Osteocyte (in vitro differentiated cells): ENCODE results near the gene FOXC1. TPM values are rescaled to one million over a fixed set of nuclear protein-coding genes. Genes with fewer than 3 reads are reported as not detected.

Source experiments
- DNase-seq: peaks from one replicate; pipeline ENCODE4 v3.0.0; 2021; ENCODE audit warnings: mixed read lengths; ENCODE audit not compliant: unreplicated experiment; ENCODE audit errors: extremely low spot score
- H3K27ac Mint-ChIP-seq: one replicate; pipeline ENCODE4 v1.8.0; 2021; ENCODE audit warnings: mild to moderate bottlenecking, mixed read lengths; ENCODE audit not compliant: unreplicated experiment
- H3K27me3 Mint-ChIP-seq: one replicate; pipeline ENCODE4 v1.8.0; 2021; ENCODE audit warnings: mixed read lengths; ENCODE audit not compliant: unreplicated experiment
- H3K36me3 Mint-ChIP-seq: one replicate; pipeline ENCODE4 v1.8.0; 2021; ENCODE audit warnings: mixed read lengths; ENCODE audit not compliant: unreplicated experiment
- H3K4me1 Mint-ChIP-seq: one replicate; pipeline ENCODE4 v1.8.0; 2021; ENCODE audit warnings: mixed read lengths; ENCODE audit not compliant: unreplicated experiment
- H3K4me3 Mint-ChIP-seq: one replicate; pipeline ENCODE4 v1.8.0; 2021; ENCODE audit warnings: mild to moderate bottlenecking, moderate library complexity, mixed read lengths; ENCODE audit not compliant: unreplicated experiment
- H3K9me3 Mint-ChIP-seq: one replicate; pipeline ENCODE4 v1.8.0; 2021; ENCODE audit warnings: mixed read lengths; ENCODE audit not compliant: unreplicated experiment
- CTCF ChIP-seq: fragments of 200-600 bp; sonication (generic); IDR thresholded peaks from 2 replicates; pipeline ENCODE4 v1.5.0; 2021; ENCODE audit warnings: antibody characterized with exemption, mild to moderate bottlenecking, moderate library complexity
- total RNA-seq: library from RNA; stranded (reverse); gene quantifications from 2 replicates; pipeline ENCODE4 v1.2.1, GENCODE V29; 2021

Gene FOXC1
- total RNA-seq, 1 donor from 2014 or later: 106 TPM

GRCh38 chr6:1654054-1654453 lies 44.3 kb downstream of the FOXC1 start:
- DNase-seq: no peak
- no peak for TF ChIP-seq CTCF
- Mint-ChIP-seq H3K4me1 (peaks cover 3% of the 10 kb centered on the region), H3K27me3 (no peaks in the 10 kb centered on the region), H3K4me3 (no peak overlapping the region), H3K27ac (no peak overlapping the region), H3K36me3 (peaks cover 2% of the 10 kb centered on the region), H3K9me3 (no peaks in the 10 kb centered on the region)

GRCh38 chr6:1657116-1657770 lies 47.5 kb downstream of the FOXC1 start:
- TF ChIP-seq CTCF: no peak
- Mint-ChIP-seq H3K4me1 (peaks cover 8% of the 10 kb centered on the region), H3K27me3 (no peaks in the 10 kb centered on the region), H3K4me3 (no peak overlapping the region), H3K9me3 (no peaks in the 10 kb centered on the region), H3K27ac (no peak overlapping the region), H3K36me3 (peaks cover 8% of the 10 kb centered on the region)
- no peak for DNase-seq

- H3K4me3 Mint-ChIP-seq: no peak overlapping the region
Observed at GRCh38 chr6:1657771-1658165, 48.1 kb downstream of the FOXC1 start.

GRCh38 chr6:1658212-1659005 lies 48.7 kb downstream of the FOXC1 start:
- Mint-ChIP-seq H3K27ac (no peak overlapping the region), H3K36me3 (peaks cover 8% of the 10 kb centered on the region), H3K9me3 (no peaks in the 10 kb centered on the region), H3K27me3 (no peaks in the 10 kb centered on the region), H3K4me3 (no peak overlapping the region), H3K4me1 (peaks cover 20% of the 10 kb centered on the region)
- no peak for DNase-seq
- no peak for TF ChIP-seq CTCF

More at GRCh38 chr6:1657771-1658165, 48.1 kb downstream of the FOXC1 start:
- Mint-ChIP-seq H3K27me3 (no peaks in the 10 kb centered on the region), H3K36me3 (peaks cover 8% of the 10 kb centered on the region), H3K4me1 (peaks cover 14% of the 10 kb centered on the region), H3K9me3 (no peaks in the 10 kb centered on the region), H3K27ac (no peak overlapping the region)
- no peak for DNase-seq
- no peak for TF ChIP-seq CTCF

- no peak overlapping the region for H3K4me3 Mint-ChIP-seq
- TF ChIP-seq CTCF: no peak
- peaks cover 8% of the 10 kb centered on the region for H3K36me3 Mint-ChIP-seq
- no peaks in the 10 kb centered on the region for H3K27me3 Mint-ChIP-seq
- peaks cover 24% of the 10 kb centered on the region for H3K4me1 Mint-ChIP-seq
- no peak overlapping the region for H3K27ac Mint-ChIP-seq
- no peaks in the 10 kb centered on the region for H3K9me3 Mint-ChIP-seq
- DNase-seq: no peak
Observed at GRCh38 chr6:1659816-1660215, 50.1 kb downstream of the FOXC1 start.
